HG03159 (cell line): Measurements from ENCODE around the gene TRIM14.
"Not testable (repeated sequence)": the region's sequence is repeated elsewhere in the genome, so short reads cannot be mapped to it uniquely, and the experiment has no call there.

Source experiments
- ATAC-seq: cut with Tn5 transposase; IDR thresholded peaks from one replicate; pipeline ENCODE4 v1.9.1; 2021; ENCODE audit warnings: mild to moderate bottlenecking, moderate library complexity; ENCODE audit not compliant: unreplicated experiment

Gene TRIM14

DNA sequence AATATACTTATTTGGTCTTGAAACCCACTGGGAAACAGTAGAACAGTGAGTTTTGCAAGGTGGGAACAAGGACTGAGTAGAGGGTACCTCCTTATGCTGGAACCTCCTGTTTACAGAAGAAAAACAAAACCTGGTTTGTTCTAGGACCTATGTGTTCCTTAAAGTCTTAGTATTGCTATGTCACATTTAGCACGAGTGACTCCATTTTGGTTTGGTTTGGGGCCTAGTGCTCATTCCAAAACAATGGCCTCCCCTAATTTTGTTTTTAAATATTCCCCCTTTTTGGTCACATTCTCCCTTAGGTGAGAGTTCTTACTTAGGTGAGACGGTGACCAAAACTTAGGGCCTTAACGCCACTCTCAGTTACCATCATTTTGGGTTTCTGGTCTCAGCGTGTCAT, 68.7 kb downstream of the TRIM14 start:
- no peak for ATAC-seq

DNA sequence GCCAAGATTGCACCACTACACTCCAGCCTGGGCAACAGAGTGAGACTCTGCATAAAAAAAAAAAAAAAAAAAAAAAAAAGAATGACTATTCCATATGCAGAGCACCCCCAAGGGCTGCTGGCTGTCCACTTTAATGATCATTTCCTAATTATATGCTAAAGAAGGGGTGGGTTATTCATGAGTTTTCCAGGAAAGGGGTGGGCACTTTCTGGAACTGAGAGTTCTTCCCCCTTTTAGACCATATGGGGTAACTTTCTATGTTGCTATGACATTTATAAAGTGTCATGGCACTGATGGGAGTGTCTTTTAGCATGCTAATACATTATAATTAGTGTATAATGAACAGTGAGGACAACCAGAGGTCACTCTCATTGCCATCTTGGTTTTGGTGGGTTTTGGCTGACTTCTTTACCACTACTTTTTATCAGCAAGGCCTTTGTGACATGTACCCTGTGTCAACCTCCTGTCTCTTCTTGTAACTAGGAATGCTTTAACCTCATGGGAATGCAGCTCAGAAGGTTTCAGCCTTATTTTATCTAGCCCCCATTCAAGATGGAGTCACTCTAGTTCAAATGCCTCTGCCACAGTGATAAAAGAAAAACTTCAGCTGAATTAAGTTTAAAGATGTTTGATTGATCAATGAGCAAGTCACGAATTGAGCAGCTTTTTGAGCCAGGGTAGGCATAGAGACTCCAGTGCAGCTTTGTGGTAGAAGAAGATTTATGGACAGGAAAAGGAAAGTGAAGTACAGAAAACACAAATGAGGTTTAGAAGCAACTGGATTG, 69.5 kb downstream of the TRIM14 start:
- ATAC-seq = no peak

DNA sequence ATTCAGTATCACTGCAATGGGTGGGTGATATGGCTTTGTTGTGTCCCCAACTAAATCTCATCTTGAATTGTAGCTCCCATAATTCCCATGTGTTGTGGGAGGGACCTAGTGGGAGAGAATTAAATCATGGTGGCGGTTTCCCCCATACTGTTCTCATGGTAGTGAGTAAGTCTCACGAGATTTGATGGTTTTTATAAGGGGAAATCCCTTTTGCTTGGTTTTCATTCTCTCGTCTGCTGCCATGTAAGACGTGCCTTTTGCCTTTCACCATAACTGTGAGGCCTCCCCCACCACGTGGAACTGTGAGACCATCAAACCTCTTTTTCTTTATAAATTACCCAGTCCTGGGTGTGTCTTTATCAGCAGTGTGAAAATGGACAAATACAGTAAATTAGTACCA, 72.0 kb downstream of the TRIM14 start:
- ATAC-seq = no peak

DNA sequence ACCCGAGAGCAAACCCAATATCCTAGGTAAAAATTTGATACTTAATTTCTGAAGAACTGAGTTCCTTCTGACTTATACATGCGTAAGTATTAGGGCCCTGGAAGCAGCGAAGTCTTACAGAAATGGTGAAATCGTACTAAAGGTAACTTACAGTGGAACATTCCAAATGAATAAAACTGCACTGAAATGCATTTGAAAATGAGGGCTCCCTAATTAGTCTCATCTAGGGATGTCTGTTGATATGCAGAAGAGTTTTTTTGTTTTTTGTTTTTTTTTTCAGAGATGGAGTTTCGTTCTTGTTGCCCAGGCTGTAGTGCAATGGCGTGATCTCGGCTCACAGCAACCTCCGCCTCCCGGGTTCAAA, 72.9 kb downstream of the TRIM14 start:
- no peak for ATAC-seq

DNA sequence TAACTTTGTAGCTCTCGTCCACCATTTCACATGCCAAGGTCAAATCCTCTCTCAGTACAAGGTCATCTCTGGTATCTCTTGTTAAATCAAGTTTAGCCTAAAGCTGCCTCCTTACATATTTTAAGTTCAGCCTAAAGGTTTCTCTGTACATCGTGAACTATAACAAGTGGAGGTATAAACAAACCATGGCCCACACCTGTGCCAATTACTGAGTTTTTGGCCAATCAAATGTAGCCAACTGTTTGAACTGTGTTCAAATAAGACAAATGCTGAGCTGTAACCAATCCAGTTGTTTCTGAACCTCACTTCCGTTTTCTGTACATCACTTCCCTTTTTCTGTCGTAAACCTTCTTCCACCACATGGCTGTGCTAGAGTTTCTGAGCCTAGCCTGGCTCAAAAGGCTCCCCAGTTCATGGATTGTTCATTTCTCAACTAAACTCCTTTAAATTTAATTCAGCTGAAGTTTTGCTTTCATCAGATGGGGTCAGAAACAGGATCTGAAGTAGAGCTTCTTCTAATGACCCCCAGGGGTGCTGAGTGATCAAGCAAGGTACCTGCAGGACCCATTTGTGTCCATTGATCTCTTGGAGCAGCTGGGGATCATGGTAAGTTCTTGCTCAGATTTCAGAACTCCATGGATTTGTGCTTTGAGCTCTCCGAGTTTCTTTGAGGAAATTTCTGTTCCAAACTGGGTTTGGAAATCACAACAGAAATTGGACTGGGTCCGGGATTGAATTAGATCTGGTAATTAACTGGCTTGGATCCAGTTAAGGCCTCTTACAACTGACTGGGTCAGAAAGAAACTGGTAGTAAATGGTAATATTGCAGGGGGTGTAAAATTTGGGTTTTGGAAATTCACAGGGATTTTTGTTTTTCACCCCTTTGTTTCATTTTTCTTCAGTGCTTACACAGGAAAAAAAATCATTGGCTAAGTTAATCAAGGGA, 73.5 kb downstream of the TRIM14 start:
- ATAC-seq = peak; percentile 84

DNA sequence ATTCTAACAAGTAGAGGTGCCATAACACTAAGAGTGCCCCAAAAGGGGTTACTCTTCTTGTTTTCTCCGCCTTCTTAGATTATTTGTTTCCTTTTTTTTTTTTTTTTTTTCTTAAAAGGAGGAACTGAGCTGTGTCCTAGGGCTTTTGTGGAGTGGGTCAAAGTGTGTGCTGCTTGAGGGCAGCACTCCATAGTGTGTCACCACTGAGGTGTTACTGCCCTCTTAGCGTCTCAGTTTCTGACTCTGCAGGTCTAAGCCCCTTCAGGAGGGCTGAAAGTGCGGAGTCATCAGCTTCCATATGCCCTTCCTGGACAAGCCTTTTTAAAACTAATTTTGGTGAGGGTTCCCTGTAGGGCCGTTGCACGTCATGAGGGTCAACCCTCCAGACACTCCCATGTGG, 75.1 kb downstream of the TRIM14 start:
- ATAC-seq = no peak

DNA sequence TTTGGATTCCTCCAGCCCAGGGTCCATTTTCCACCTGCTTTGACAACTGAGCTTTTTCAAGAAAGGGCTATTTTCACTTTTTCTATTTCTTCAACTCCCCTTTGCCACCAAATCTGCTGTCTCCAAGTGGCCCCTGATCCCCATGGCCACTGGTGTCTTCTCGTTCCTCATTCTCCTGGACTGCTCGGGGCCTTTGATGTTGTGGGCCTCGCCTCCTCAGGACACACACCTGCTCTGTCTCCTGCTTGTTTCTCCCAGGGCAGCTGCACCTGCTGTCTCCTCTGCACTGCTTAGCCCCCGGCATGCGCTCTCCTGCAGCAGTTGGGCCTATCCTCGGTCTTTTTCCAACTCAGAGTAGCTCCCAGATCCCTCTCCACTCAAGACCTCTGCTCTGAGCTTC, 78.8 kb downstream of the TRIM14 start:
- ATAC-seq = no peak

DNA sequence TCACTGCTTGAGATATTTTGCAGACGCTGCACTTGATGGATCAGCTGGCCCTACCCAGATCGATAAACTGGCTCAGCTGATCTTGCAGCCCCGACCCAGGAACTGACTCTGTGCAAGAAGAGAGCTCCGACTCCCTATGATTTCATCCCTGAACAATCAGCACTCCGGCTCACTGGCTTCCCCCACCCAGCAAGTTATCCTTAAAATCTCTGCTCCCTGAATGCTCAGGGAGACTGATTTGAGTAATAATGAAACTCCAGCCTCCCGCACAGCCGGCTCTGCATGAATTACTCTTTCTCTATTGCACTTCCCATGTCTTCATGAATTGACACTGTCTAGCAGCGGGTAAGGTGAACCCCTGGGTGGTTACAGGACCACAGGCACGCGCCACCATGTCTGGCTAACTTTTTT, 79.4 kb downstream of the TRIM14 start:
- ATAC-seq = no peak

DNA sequence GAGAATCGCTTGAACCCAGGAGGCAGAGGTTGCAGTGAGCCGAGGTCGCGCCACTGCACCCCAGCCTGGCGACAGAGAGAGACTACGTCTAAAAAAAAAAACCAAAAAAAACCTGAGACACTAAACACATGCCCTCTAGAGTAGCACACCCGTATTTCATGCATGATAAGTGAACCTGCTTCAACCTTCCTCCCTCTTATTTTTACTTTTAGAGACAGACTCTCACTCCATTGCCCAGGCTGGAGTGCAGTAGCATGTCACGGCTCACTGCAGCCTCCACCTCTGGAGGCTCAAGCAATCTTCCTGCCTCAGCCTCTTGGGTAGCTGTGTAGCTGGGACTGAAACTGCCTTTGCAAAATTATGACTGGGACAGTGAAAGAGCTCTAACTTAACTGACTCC, 80.1 kb downstream of the TRIM14 start:
- no peak for ATAC-seq

DNA sequence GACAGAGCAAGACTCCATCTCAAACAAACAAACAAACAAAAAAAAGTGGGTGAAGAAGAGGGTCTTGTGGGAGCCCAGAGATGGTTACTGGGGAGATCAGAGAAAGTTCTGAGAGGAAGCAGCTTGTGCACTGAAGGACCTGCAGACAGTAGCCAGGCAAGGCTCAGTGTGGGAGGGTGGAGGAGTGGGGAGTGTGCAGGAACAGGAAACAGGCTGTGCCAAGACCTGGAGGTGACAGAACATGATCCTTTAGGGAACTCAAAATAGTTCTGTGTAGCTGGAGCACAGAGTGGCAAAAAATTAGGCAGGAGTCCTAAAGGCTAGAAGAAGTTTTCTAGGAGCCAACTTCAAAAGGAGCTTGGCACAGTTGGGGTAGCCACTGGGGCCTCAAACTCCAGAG, 81.7 kb downstream of the TRIM14 start:
- no peak for ATAC-seq

DNA sequence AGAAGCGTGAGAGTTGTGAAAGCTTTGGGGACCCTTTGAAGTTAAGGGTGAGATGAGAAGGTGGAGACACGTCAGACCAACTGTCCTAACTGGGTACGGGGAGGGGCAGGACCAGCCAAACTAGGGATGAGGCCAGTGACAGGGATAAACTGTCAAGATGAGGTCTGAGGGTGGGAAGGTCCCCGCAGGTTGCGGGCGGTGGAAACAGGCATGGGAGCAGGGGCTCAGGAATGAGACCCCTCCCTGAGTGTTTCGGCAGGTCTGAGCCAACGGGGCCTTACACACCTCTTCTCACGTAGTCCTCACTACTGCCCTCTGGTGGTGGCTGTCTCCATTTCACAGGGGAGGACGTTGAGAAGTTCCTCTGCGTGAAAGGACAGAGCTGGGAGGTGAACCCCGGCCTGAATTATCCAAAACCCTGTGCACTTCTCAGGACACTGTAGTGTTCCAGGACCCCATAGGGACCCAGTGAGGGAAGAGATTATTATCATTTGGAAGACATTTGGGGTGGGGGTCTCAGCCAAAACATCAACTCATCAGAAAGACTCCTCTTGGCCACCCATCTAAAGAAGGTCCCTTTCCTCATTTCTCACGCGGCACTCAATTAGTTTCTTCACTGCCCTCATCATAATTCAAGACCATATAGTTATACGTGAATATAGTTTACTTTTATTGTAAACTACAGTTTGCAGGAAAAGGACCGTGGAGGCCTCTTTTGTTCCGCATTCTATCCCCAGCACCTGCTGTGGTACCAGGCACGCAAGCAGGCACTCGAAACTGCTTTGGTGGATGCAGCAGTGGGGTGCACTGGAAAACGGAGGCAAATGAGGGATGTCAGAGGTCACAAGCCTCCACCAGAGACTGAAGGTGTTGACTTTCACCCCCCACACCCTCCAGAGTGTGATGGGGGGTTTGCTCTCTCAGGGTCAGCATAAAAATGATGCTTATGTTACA, 84.2 kb downstream of the TRIM14 start:
- ATAC-seq = peak; percentile 56

DNA sequence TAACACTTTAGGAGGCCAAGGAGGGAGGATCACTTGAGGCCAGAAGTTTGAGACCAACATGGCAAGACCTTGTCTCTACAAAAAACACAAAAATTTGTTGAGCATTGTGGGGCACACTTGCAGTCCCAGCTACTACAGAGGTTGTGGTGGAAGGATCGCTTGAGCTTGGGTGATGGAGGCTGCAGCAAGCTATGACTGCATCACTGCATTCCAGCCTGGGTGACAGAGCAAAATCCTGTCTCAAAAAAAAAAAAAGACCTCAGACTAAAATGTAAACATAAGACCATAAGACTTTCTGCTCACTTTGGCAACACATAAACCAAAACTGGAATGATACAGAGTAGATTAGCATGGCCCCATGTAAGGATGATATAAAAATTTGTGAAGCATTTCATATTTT, 87.1 kb downstream of the TRIM14 start:
- no peak for ATAC-seq

DNA sequence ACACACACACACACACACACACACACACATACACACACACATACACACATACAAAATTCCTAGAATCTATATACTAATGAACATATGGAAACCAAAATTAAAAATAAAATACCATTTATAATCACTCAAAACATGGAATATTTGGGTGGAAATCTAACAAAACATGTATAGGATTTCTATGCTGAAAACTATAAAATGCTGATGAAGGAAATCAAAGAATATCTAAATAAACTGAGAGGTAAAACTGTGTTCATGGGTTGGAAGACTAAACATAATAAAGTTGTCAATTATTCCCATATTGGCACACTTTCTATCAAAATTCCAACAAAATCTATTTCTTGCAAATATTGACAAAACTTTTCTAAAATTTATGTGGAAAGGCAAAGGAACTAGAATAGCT, 87.9 kb downstream of the TRIM14 start:
- ATAC-seq = no peak

DNA sequence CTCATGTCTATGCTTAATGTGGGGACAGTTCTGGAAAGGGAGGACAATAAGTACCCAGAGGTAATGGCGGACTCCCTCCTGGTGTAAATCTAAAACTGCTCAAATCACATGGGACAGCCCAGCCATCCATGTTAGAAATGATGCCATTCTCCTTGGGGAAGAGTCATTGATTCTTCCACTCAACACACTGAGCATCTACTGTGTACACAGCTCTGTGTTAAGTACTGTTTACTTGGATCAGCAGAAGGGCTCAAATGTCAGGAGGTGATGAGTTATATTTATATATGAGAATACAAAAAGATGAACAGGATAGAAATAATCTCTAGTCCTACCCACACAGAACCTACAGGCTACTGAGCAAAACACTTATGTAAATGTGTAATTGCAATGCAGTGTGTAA, 94.3 kb downstream of the TRIM14 start:
- no peak for ATAC-seq

DNA sequence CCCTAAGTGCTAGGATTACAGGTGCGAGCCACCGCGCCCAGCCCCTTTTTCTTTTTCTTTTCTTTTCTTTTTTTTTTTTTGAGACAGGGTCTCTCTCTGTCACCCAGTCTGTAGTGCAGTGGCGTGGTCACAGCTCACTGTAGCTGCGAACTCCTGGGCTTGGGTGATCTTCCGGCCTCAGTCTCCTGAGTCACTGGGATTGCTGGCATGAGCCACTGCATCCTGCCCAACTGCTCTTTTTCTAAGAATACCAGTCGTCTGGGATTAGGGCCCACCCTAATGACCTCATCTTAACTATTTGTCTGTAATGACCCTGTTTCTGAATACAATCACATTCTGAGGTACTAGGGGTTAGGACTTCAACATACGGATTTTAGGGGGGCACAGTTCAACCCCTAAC, 96.6 kb downstream of the TRIM14 start:
- no peak for ATAC-seq

DNA sequence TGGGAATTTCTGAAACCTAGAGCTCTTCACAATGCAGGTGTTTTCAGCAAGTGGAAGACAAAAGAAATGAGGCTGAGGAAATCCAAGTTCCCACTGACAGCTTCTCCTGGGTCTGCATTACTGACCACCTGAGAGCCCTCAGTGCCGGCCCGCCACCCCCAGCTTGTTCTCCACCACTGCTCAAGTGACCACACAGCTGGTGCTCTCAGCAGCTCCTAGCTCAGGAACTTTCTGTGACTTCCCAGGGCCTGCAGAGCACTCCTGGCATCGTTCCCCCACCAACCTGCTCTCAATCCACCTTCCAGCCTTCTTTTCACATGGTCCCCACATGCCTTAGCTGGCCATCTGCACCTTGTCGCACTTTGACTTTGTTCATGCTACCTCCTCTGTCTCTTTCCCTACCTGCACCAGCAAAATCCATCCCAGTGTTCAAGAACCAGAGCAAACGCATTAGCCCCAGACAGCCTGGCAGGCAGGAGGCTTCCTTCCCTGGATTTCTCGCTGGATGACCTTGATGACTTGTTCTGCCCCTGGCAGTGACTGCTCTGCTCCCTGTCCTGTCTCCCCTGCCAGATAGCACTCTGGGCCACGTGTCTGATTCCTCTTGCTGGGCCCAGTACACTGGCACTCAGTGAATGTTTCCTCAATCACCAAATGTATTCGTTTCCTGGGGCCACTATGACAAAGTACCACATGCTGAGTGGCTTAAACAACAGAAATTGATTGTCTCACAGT, 97.5 kb downstream of the TRIM14 start:
- ATAC-seq = no peak

DNA sequence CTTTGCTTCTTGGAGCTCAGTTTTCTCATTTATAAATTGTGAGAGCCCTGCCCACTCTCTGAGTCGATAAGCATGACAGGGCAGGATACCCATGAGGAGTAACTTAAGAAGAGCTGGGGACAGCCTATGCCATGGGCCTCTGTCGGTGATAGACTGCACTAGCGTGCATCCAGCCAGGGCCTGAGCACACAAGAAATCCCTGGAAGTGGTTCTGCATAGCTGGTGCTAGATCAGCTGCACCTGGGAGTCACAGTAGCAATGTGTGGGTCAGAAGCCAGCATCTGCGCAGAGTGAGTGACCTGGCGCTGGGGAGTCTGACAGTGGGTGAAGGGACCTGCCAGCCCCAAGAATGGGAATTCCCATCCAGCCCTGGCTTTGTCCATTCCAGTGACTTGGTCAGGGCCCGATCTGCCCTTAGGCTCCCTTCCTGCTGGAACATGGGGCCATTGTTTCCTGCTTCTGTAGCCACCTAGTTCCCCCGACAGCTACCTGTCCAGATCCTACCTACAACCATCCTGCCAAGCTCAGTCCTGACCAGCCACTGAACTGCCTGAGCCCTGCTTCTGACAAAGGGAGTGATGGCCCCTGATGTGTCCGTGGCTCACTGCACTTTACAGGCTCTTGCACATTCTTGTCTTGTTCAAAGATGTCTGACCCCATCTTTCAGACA, 98.4 kb downstream of the TRIM14 start:
- ATAC-seq = no peak

DNA sequence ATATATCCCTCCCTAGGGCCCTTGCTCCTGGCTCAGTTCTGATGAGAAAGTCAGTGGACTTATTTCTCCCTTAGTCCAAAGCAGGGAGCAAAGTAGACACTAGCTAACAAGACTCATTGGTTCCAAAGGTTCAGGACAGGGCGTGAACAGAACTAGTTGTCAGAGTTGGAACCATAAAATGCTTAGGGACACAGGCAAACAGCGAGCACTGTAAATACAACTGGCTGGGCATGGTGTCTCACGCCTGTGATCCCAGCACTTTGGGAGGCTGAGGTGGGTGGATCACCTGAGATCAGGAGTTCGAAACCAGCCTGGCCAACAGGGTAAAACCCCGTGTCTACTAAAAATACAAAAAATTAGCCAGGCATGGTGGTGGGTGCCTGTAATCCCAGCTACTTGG, 99.2 kb downstream of the TRIM14 start:
- not testable (repeated sequence) for ATAC-seq
